Uterus (tissue), 2 donors: ENCODE data around the gene SHB.

Source experiments
- POLR2A ChIP-seq, 2 donors: fragments of 450-650 bp; IDR thresholded peaks; one replicate each; pipeline ENCODE4 v1.6.1; 2016; ENCODE audit warnings: antibody characterized with exemption in 2 of 2, mild to moderate bottlenecking in 1 of 2, moderate library complexity in 1 of 2
- TF ChIP-seq, protein P1 (sequence below), 4 experiments: fragments of 200-600 bp in 2 of 4; fragments of 450-650 bp in 2 of 4; sonication (generic) in 2 of 4; IDR thresholded peaks; one replicate each; pipeline ENCODE4 v1.5.1; 2016 to 2019; ENCODE audit warnings: antibody characterized with exemption in 4 of 4, mild to moderate bottlenecking in 2 of 4, moderate library complexity in 1 of 4

DNA sequence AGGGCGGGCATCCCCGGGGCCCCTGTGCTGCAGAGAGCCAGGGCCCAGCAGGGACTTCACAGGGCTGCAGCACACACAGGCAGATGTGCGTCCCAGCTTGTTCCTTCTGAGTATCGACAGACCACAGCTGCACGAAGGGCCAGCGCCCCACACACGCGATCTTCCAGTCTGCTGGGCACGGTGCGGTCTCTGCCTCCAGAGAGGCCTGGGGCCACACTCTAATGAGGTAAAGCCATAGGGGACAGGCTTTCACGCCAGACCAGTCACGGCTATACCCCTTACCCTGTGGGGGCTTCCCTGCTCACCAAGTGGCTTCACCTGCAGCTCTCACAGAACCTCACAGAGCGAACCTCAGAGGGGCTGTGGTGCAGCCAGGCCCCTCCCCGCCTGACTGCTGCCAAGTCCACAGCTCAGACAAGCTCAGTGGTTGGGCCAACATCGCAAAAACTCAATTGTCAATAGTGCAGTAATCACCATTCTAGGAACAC lies 82.2 kb downstream of the SHB start:
- TF ChIP-seq, protein P1, sequence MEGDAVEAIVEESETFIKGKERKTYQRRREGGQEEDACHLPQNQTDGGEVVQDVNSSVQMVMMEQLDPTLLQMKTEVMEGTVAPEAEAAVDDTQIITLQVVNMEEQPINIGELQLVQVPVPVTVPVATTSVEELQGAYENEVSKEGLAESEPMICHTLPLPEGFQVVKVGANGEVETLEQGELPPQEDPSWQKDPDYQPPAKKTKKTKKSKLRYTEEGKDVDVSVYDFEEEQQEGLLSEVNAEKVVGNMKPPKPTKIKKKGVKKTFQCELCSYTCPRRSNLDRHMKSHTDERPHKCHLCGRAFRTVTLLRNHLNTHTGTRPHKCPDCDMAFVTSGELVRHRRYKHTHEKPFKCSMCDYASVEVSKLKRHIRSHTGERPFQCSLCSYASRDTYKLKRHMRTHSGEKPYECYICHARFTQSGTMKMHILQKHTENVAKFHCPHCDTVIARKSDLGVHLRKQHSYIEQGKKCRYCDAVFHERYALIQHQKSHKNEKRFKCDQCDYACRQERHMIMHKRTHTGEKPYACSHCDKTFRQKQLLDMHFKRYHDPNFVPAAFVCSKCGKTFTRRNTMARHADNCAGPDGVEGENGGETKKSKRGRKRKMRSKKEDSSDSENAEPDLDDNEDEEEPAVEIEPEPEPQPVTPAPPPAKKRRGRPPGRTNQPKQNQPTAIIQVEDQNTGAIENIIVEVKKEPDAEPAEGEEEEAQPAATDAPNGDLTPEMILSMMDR (IDR thresholded peaks at IDR 0.05): no peak
- no peak for TF ChIP-seq POLR2A (IDR thresholded peaks at IDR 0.05)
